Measurements from ENCODE around the gene ANKS1B. TPM values are rescaled to one million over a fixed set of nuclear protein-coding genes. Genes with fewer than 3 reads are reported as not detected.

The ANKS1B gene
- total RNA-seq, 6 experiments from 2014 or later: 0.31 to 0.66 (median 0.37) TPM

DNA sequence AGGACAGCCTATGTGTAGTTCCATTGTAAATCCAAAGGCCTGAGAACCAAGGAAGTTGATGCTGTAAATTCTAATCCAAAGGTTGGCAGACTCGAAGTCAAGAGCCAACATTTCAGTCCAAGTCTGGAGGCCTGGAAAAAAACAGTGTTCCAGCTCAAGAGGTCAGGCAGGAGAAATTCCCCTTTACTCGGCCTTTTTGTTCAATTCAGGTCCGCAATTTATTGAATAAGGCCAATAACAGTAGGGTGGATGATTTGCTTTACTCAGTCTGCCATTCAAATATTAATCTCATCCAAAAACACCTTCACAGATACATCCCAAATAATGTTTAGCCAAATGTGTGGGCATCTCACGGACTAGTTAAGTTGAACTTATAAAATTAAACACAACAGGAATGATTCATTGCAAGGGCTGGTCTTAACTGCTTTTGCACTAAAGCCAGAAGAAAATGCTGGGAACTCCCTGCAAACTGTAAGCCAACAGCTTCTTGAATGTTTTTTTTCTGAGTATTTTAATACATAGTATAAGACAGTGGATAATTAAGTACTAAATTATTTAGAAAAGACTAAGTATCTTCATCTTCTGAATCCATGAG, 534.6 kb downstream of the ANKS1B start:
- H3K27me3 Mint-ChIP-seq (ENCODE audit: insufficient read depth): peaks cover 1% of the 10 kb centered on the region; the same call in 1 of the 2 replicates
- H3K27ac Mint-ChIP-seq: no peak overlapping the region
- no peaks in the 10 kb centered on the region for H3K4me1 Mint-ChIP-seq (ENCODE audit: low read depth)
- H3K36me3 Mint-ChIP-seq (ENCODE audit: low read depth): no peaks in the 10 kb centered on the region
- H3K9me3 Mint-ChIP-seq: peaks cover 48% of the 10 kb centered on the region
- TF ChIP-seq, protein P1, sequence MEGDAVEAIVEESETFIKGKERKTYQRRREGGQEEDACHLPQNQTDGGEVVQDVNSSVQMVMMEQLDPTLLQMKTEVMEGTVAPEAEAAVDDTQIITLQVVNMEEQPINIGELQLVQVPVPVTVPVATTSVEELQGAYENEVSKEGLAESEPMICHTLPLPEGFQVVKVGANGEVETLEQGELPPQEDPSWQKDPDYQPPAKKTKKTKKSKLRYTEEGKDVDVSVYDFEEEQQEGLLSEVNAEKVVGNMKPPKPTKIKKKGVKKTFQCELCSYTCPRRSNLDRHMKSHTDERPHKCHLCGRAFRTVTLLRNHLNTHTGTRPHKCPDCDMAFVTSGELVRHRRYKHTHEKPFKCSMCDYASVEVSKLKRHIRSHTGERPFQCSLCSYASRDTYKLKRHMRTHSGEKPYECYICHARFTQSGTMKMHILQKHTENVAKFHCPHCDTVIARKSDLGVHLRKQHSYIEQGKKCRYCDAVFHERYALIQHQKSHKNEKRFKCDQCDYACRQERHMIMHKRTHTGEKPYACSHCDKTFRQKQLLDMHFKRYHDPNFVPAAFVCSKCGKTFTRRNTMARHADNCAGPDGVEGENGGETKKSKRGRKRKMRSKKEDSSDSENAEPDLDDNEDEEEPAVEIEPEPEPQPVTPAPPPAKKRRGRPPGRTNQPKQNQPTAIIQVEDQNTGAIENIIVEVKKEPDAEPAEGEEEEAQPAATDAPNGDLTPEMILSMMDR (IDR thresholded peaks at IDR 0.05): no peak
- no peak overlapping the region for H3K4me3 Mint-ChIP-seq
- DNase-seq: no peak

DNA sequence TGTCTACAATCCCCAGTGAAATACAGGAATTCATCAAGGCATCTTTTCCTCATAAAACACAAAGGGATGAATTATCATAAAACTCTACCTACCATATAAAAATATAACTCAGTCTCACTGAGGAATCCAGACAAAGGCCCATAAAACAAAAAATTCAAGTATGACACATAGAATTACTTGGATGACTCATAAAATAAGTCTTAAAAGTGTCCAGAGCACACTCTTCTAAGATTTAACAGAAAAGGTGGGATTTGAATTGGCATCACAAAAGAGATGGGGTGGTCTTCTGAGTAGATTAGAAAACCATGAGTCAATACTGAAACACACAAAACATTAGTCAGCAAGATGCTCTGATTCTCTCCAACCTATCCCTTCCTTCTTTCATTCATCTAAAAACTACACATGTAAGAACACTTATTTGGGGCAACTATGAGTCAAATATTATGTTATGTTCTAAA, 539.8 kb downstream of the ANKS1B start:
- Mint-ChIP-seq H3K27me3 (ENCODE audit: insufficient read depth) (no peaks in the 10 kb centered on the region), H3K27ac (no peak overlapping the region), H3K4me1 (ENCODE audit: low read depth) (no peaks in the 10 kb centered on the region), H3K9me3 (peaks cover 42% of the 10 kb centered on the region), H3K36me3 (ENCODE audit: low read depth) (no peaks in the 10 kb centered on the region), H3K4me3 (no peak overlapping the region)
- TF ChIP-seq, protein P1 (IDR thresholded peaks at IDR 0.05): no peak
- no peak for DNase-seq

DNA sequence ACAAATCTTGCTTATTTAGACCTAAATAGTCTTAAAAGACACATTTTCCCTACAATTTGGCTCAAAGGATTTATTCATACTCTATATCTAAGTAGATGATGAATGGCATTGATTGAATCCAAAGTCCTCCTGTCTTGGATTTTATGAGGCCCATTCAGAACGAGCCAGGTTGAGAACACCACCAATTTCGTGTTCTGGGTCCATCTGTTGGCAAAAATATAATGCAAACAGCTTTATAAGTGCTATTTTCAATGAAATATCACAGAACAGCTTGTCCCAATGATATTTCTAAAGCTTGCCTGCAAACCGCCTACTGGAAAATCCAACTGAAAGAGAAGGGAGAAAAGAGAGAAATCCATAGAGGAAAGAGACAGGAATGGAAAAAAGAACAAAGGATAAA, 542.0 kb downstream of the ANKS1B start:
- H3K4me1 Mint-ChIP-seq (ENCODE audit: low read depth): no peaks in the 10 kb centered on the region
- peaks cover 41% of the 10 kb centered on the region for H3K9me3 Mint-ChIP-seq

DNA sequence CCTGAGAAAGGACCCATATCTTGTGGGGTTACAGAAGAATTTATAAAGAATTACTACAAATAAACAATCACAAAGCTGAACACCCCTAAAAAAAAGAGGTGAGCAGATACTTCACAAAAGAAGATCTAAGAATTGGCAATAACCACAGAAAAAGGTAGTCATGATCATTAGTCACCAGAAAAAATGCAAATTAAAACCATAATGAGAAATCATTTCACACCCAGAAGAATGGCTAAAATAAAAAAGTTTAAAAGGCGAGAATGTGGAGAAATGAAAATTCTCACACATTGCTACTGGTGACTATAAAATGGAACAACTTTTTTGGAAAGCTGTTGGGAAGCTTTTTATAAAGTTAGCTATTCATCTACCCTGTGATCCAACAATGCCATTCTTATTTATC, 545.3 kb downstream of the ANKS1B start:
- Mint-ChIP-seq H3K4me1 (ENCODE audit: low read depth) (no peaks in the 10 kb centered on the region), H3K36me3 (ENCODE audit: low read depth) (no peaks in the 10 kb centered on the region), H3K27ac (no peak overlapping the region), H3K9me3 (peaks cover 35% of the 10 kb centered on the region), H3K27me3 (ENCODE audit: insufficient read depth) (no peaks in the 10 kb centered on the region), H3K4me3 (no peak overlapping the region)
- TF ChIP-seq, protein P1 (IDR thresholded peaks at IDR 0.05): no peak
- DNase-seq: no peak

More for the DNA sequence above, 542.0 kb downstream of the ANKS1B start:
- H3K4me3 Mint-ChIP-seq: no peak overlapping the region
- no peaks in the 10 kb centered on the region for H3K36me3 Mint-ChIP-seq (ENCODE audit: low read depth)
- TF ChIP-seq, protein P1 (IDR thresholded peaks at IDR 0.05): no peak
- H3K27ac Mint-ChIP-seq: no peak overlapping the region
- no peak for DNase-seq
- H3K27me3 Mint-ChIP-seq (ENCODE audit: insufficient read depth): no peaks in the 10 kb centered on the region

DNA sequence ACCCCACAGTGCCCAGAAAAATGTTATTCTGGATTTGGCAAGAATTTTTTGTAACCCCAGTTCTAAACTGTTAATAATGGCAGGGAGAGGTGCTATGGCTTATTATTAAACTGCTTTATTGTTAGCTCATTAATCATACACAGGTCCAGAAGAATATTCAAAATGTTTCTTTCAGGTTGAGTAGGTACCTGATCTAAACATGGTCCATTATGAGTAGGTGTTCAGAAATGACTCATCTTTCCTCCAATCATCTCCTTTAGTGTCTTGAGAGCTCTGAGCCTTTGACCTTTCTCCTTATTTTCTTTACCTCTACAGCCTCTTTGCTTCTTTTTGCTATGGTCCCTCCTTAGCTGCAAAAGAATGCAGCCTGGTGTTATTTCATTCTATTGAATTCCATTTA, 548.2 kb downstream of the ANKS1B start:
- peaks cover 37% of the 10 kb centered on the region for H3K9me3 Mint-ChIP-seq
- TF ChIP-seq, protein P1 (IDR thresholded peaks at IDR 0.05): no peak
- H3K36me3 Mint-ChIP-seq (ENCODE audit: low read depth): no peaks in the 10 kb centered on the region
- no peak overlapping the region for H3K27ac Mint-ChIP-seq
- DNase-seq: no peak
- H3K4me3 Mint-ChIP-seq: no peak overlapping the region
- H3K4me1 Mint-ChIP-seq (ENCODE audit: low read depth): no peaks in the 10 kb centered on the region
- H3K27me3 Mint-ChIP-seq (ENCODE audit: insufficient read depth): no peaks in the 10 kb centered on the region
